HG03025 (cell line): Measurements from ENCODE around the gene EIF2AK3.

Experiments used
- ATAC-seq: cut with Tn5 transposase; IDR thresholded peaks from one replicate; pipeline ENCODE4 v1.9.1; 2021; ENCODE audit warnings: mild to moderate bottlenecking, moderate library complexity; ENCODE audit not compliant: unreplicated experiment, low FRiP score

Gene EIF2AK3

DNA sequence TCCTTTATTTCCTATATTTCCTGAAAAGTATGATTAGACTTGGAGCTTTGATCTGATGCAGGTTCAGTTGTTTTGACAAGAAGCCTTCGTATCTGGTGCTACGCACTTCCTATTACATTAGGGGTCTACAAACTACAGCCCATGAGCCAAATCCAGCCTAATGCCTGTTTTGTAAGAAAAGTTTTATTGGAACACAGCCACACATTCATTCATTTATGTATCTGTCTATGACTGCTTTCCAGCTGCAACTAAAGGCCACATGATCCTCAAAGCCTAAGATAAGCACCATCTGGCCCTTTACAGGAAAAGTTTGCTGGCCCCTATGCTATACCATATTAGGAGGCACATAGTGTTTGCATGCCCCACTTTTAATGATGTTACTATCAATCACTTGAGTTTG, 26.0 kb downstream of the EIF2AK3 start:
- ATAC-seq = no peak

DNA sequence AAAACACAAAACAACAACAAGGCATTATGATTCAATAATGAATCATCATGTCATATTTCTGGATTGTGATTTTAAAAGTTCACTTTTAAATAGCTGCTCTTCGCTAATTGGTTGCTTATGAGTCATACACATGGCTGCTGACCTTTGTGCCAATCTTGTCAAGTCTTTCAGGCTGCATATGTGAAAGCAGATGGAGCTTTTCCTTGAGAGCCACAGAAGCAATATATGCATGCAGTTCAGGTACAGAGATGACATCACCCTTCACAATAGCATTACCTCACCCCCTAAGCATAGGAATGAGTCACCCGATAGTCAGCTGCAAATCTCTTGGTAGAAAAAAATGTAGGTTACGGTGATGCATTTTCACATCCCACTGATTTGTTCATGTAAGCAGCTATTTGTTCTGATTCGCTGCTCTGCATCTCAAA, 27.2 kb downstream of the EIF2AK3 start:
- peak; percentile 95 for ATAC-seq

DNA sequence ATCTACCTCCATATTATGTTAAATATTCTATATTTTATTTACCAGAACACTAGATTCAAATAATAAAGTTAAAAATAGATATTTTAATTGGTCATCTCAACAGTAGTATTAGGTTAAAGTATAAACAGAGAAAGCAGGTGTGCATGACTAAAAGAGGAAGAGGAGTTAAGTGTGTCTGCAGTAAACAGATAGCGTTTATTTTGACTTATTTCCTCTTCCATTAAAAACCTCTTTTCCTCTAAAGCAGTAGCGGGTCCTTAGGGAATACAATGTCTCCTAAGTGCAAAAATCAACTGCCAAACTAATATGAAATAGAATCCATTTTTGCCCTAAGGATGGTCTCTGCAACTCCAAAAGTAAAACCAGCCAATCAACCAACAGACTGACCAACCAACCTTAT, 27.7 kb downstream of the EIF2AK3 start:
- no peak for ATAC-seq

GRCh38 chr2:88597168-88597567, 30.1 kb downstream of the EIF2AK3 start:
- ATAC-seq = no peak

DNA sequence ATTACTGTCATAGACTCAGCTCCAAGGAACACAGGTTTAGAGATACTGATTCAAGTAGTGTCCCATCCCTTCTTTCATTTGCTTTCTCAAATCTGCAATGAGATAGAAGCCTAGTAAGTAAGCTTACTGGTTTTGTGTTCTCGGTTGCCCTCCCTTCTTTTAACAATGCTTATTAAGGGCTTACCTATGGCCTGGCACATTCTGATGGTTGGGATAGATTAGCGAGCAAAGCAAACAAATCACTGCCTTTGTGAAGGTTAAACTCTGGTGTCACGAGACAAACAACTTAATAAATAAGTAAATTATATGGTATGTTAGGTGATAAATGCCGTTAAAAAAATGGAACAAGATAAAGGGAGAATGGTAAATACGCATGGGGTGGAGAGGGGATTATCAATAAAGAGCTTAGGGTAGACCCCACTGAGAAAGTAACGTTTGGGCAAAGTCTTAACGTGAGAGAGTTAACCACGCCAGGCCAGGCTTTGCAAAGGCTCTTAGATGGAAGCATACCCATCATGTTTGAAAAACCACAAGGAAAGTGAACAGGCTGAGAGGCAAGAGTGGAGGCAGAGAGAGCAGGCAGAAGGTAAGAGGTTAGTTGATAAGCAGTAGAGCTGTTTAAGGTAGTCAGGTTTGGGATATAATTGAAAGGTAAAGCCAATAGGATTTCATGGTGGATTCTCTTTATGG, 31.0 kb downstream of the EIF2AK3 start:
- ATAC-seq = no peak

DNA sequence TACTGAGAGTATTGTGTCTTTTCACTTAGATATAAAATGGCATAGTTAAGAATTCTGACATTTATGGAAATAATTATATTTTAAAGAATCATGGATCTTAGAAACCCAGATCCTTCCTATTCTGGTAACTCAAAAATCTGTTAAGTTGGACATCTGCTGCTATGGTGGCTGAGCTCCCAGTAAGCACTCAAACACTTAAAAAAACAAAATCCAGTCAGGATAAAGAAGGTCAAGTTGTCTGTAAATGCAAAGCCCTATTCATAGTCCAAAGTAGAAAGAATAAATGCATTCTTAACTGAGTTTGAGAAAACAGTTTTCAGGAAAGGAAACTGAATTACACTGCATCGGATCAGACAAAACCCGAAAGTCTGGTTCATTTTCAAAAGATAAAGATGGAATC, 35.6 kb downstream of the EIF2AK3 start:
- no peak for ATAC-seq

- ATAC-seq = no peak
Observed at GRCh38 chr2:88590998-88591613, 36.2 kb downstream of the EIF2AK3 start.

DNA sequence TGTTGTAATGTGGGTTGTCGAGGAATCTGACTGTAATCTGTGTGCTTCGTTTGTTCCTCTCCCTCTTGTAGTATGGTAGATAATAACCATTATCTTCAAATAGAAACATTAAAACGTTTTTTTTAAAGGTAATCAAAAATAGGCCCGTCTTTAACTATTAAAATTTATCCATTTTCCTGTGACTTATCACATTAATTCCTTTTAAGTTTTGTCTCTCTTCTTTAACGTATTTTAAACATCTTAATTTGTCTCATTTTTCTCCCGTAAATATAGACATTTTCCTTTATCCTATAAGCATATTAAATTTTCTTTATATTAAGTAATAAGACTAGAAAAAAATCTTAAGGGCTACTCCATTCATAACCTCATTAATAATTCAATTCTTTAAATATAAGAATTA, 41.3 kb downstream of the EIF2AK3 start:
- no peak for ATAC-seq

DNA sequence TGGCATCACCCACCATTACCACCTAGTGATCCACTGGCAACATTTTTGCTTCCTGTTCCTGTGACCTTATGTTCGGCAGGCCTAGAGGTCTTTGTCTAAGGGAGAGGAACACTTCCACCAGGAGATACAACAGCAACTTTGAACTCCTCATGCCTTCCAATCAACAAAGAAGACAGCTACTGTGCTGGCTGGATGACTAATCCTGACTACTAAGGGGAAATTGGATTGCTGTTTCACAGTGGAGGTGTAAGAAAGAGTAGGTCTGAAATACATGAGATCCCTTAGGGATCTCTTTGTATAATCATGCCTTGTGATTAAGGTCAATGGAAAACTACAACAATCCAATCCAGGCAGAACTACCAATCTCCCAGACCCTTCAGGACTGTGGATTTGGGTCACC, 45.2 kb downstream of the EIF2AK3 start:
- no peak for ATAC-seq

GRCh38 chr2:88580088-88580487, 47.2 kb downstream of the EIF2AK3 start:
- no peak for ATAC-seq

DNA sequence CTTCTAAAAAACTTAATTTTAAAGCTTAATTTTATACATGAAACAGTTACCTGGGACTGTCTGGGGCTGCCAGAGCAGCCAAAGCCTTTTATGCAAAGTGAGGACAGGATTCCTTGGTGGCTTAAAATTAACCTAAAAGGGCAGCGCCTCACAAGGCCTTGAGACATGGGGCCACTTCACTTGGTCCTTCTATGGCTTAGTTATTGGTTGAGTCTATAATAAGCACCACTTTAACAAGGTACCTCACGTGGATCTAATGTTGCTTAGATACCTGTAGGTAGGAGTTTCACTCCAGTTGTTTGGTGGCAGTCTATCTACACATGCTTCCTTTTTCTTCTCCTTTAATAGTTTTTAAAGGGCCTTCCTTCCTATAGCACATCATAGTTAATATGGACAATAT, 51.6 kb downstream of the EIF2AK3 start:
- no peak for ATAC-seq

- ATAC-seq = no peak
Observed at GRCh38 chr2:88575051-88575450, 52.2 kb downstream of the EIF2AK3 start.

DNA sequence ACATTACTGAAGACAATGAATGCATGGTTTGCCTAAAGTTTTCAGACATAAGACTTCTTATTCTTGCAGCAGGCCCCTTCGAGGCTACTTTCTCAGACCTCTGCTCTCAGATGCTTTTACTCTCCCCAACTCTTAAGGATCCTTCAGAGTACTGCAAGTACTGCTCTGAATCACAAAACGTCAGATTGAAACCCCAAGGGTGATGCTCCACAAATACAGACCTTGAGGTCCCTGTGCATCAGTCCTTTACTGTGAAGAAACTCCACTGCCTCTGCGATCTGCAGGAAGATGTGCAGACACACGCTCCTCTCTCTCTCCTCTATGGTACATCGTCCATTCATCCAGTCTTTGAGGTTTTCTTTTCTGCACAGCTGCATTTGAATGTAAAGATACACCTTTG, 52.8 kb downstream of the EIF2AK3 start:
- peak; percentile 64 for ATAC-seq

DNA sequence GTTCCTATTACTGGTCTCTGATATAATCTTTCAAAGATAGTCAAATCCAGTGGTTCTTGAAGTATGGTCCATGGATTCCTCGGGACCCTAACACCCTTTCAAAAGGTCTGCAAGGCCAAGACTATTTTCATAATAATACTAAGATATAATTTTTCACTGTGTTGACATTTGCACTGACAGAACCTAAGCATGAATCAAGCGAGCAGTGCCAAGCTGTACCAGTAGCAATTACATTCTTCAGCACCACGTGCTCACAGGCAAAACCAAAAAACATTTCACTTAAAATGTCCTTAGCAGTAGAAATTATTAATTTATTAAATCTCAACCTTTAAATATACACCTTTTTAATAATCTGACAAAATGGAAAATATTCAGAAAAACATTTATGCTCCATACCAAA, 59.1 kb downstream of the EIF2AK3 start:
- ATAC-seq = no peak

- no peak for ATAC-seq
Observed at GRCh38 chr2:88564402-88564801, 62.9 kb downstream of the EIF2AK3 start.

- no peak for ATAC-seq
Observed at GRCh38 chr2:88563129-88563528, 64.1 kb downstream of the EIF2AK3 start.

GRCh38 chr2:88561646-88562388, 65.4 kb downstream of the EIF2AK3 start:
- peak; percentile 53 for ATAC-seq

- no peak for ATAC-seq
Observed at GRCh38 chr2:88560619-88561307, 66.5 kb downstream of the EIF2AK3 start.

DNA sequence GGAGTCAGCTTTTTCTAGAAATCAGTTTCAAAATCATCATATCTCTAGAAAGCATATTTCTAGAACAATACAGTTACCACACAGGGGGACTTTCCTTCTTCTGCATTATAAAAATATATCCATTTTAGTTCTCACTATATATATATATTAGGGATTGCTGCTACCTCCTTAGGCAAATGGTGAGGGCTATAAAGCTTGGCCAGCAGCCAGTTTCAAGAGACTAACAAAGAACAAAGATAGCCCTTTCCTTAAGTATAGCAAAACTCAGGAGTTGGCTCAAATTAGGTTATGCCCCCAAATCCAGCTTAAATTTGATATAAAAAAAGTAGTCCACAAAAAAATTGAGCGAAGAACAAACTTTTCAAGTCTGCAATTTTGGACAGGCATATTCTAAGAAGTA, 70.0 kb downstream of the EIF2AK3 start:
- ATAC-seq = no peak

DNA sequence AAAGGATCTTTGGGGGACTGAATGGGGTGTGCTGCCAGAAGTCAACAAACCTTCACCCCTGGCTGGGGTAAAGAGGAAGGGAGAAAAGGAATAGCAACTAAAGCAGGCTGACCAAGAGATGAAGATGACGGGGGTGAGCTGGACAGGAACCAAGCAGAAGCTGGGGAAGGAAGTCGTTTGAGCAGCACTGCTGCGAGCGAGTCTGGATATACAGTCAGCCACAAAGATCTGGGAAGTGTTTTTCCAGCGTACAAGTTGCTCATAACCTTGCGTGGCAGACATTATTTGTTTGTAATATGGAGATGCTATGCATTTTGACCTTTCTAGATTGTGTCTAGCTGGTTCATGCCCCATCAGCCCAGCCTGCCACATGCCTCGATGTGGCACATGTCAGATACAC, 71.2 kb downstream of the EIF2AK3 start:
- no peak for ATAC-seq

DNA sequence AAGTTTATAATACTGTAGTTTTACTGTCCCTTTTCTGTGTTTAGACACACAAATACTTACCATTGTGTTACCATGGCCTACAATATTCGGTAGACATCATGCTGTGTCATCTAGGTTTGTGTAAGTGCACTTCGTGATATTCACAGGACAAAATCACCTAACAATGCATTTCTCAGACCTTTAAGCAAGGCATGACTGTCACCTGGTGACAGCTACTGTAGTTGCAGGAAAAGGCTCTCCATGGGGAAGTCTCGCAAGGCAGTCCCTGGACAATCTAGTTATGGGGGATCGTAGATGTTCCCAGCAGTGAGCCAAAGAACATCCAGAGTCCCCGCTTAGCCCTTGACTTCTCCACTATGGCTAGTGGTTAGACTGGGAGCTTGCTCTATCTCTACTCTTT, 73.1 kb downstream of the EIF2AK3 start:
- no peak for ATAC-seq
